ENCODE data around the gene MCTP1.

DNA sequence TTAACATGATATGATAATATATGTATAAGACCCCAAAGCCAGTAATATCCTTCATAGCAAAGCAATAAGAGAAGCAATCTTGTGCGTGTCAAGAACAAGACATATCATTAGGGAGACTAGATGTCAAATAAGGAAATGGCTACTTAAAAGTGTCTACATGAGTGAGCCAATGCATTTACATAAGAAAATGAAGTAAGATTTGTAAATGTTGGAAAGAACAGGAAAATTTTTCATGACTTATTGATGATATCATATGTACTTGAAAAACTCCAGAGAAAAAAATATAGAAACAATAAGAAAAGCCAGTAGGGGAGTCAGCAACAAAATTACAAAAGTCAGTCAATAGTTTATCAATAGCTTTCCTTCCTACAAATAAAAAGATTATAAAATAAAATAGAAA, 13.8 kb upstream of the MCTP1 start:
- no peak for TF ChIP-seq EZH2 (IDR thresholded peaks at IDR 0.05; ENCODE audit: low read depth, low read length, severe bottlenecking)
- TF ChIP-seq, protein P1, sequence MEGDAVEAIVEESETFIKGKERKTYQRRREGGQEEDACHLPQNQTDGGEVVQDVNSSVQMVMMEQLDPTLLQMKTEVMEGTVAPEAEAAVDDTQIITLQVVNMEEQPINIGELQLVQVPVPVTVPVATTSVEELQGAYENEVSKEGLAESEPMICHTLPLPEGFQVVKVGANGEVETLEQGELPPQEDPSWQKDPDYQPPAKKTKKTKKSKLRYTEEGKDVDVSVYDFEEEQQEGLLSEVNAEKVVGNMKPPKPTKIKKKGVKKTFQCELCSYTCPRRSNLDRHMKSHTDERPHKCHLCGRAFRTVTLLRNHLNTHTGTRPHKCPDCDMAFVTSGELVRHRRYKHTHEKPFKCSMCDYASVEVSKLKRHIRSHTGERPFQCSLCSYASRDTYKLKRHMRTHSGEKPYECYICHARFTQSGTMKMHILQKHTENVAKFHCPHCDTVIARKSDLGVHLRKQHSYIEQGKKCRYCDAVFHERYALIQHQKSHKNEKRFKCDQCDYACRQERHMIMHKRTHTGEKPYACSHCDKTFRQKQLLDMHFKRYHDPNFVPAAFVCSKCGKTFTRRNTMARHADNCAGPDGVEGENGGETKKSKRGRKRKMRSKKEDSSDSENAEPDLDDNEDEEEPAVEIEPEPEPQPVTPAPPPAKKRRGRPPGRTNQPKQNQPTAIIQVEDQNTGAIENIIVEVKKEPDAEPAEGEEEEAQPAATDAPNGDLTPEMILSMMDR (IDR thresholded peaks at IDR 0.05; ENCODE audit: control extremely low read depth in 1 of 3, insufficient read depth in 1 of 3, low read depth in 1 of 3, low read length in 3 of 3): no peak
- TF ChIP-seq, protein P2, sequence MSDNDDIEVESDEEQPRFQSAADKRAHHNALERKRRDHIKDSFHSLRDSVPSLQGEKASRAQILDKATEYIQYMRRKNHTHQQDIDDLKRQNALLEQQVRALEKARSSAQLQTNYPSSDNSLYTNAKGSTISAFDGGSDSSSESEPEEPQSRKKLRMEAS (IDR thresholded peaks at IDR 0.05): no peak

All from H1 (cell line).